DMS114 treated with DMSO at 0.1 percent for 48 hours (cell line): Measurements from ENCODE around the gene PTPN21.

Experiments
- DNase-seq: peaks from one replicate; lab custom pipeline; 2025; ENCODE audit not compliant: unreplicated experiment; lab: John Stamatoyannopoulos, UW

PTPN21 gene

GRCh38 chr14:88473791-88474190 lies 81.0 kb downstream of the PTPN21 start:
- DNase-seq, result no peak

- no peak for DNase-seq
Measured at GRCh38 chr14:88470542-88471440, 84.0 kb downstream of the PTPN21 start.

- DNase-seq, result no peak
Measured at GRCh38 chr14:88468406-88468805, 86.4 kb downstream of the PTPN21 start.

DNA sequence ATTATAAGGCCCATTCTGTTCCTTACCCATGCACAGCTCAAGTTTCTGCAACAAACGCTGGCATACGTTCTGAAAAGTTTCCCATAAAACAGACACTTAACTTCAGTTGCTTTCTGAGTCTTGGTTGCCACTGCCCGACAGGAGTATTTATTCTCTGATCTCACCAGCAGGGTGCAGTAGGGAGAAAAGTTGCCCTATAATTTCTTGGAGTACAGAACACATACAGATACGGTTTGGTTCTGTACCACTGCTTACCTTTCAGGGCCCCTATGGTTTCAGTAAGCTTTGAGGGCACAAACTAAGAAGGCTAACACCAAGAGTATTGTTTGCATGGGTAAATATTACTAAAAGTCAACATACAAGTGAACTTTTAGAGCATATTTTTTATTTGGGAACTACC lies 91.5 kb downstream of the PTPN21 start:
- DNase-seq, result no peak

DNA sequence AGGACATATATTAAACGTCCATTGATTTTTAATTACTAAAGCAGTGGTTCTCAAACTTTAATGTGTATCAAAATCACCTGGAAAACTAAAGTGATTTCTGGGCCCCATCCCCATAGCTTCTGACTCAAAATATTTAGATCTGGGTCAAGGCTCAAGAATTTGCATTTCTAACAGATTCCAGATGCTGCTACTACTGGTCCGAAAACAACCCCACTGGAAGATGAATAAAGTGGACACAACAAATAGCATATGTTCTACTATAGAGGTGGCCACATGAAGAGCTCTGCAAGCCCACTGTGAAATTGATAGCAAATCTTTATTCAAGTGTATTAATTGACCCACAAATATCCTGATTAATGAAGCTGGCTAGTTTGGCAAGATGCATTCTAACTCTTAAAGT lies 99.9 kb downstream of the PTPN21 start:
- DNase-seq, result no peak

- DNase-seq, result no peak
Measured at GRCh38 chr14:88452231-88452630, 102.6 kb downstream of the PTPN21 start.

GRCh38 chr14:88439088-88439487 lies 115.7 kb downstream of the PTPN21 start:
- no peak for DNase-seq

- no peak for DNase-seq
Measured at GRCh38 chr14:88437658-88438057, 117.1 kb downstream of the PTPN21 start.

GRCh38 chr14:88430976-88431375 lies 123.8 kb downstream of the PTPN21 start:
- DNase-seq, result no peak

DNA sequence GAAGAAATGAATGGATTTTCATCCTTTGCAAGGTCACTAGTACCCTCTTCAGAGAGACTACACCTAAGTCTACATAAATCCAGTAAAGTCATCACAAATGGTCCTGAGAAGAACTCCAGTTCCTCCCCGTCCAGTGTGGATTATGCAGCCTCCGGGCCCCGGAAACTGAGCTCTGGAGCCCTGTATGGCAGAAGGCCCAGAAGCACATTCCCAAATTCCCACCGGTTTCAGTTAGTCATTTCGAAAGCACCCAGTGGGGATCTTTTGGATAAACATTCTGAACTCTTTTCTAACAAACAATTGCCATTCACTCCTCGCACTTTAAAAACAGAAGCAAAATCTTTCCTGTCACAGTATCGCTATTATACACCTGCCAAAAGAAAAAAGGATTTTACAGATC lies 128.5 kb downstream of the PTPN21 start:
- no peak for DNase-seq

DNA sequence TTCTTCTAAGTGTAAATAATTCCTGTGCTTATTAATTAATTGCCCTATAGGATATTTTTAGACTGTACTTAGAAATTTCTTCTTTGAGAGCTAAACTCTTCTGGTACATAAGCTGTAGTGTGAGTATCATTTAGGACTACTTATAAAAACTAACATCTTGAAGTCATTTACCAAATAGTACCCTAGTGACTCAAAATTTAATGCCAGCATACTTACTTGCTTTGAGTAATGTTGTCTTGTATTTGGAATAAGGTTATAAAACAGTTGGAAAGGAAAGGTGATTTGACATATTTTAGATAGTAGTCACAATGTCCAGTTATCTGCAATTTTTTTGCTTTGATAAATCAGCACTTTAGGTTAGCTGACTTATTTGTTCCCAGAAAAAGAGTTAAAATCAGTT lies 130.2 kb downstream of the PTPN21 start:
- DNase-seq, result no peak

DNA sequence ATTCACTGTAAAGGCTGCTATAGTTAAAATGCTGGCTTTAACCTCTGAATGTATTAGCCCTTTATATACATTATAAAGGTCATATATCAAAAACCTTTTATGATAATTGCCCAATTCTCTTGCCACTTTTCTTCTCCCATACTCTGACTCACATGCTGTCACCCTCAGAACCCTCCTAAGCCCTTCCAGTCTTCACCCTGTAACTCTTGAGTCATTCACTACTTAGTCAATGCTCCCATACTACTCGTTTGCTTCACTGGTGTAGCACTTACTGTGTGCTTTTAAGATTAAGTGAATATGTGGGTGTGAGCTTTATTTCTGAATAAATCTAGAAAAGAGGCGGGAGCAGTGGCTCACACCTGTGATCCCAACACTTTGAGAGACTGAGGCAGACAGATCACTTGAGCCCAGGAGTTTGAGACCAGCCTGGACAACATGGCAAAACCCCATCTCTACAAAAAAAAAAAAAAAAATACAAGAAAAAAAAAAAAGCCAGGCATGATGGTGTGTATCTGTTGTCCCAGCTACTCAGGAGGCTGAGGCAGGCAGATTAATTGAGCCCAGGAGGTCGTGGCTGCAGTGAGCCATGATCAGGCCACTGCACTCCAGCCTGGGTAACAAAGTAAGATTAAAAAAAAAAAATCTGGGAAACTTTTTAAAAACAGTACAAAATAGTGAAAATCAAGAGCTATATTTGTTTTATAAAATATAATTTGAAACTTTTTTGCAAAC lies 131.7 kb downstream of the PTPN21 start:
- no peak for DNase-seq

DNA sequence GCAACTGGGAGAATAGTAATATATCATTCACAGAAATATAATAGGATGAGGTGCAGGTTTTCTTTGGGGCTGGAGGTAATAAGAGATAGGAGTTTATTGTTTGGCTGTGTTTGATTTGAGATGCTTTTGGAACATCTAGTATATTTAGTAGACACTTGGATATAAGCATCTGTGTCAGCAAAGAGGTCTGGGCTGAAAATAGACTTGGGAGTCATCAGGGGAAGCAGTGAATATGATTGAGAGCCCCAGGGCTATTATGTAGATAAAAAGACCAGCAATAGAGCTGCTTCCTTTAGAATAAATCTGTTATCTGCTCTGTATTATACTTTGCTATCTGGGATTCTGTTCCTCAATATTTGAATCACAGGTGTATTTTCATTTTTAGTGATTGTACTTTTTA lies 132.8 kb downstream of the PTPN21 start:
- no peak for DNase-seq

GRCh38 chr14:88421286-88421685 lies 133.5 kb downstream of the PTPN21 start:
- no peak for DNase-seq

DNA sequence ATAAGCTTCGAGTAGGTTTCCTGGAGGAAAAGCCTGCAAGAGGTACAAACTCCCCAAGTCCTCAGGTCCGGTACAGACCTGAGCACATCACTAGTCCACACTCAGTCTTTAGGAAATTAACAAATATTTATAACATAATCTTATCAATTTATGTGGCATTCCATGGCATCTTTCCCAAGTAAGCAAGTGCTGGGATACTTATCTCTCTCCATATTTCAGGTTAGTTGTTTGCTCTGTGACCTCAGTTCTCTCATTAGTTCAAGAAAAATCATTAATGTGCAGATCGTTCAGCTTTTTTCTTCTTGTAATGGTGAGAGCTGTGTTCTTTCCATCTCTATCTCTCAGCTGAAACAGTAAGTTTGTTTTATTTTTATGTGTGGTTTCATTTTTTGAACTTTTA lies 134.6 kb downstream of the PTPN21 start:
- no peak for DNase-seq

GRCh38 chr14:88417594-88417993 lies 137.2 kb downstream of the PTPN21 start:
- DNase-seq, result no peak
